Activated naive CD4-positive, alpha-beta T cell treated with anti-CD3 and anti-CD28 coated beads, Interleukin-2, amount 50 U/mL, for 72 hours (primary cell): ENCODE results near the gene HUNK. TPM values are rescaled to one million over a fixed set of nuclear protein-coding genes. Genes with fewer than 3 reads are reported as not detected.
A peak's percentile ranks its signal among the peaks of the same experiment; 100 is the strongest.

Source experiments
- ATAC-seq, 2 donors: fragments of 150-1000 bp; cut with Tn5 transposase; 2 replicates each; pipeline ENCODE4 v1.10.0; 2021; ENCODE audit warnings: mild to moderate bottlenecking in 2 of 2, moderate library complexity in 2 of 2
- DNase-seq, 2 donors: peaks; one replicate each; pipeline ENCODE4 v3.0.0; 2021 to 2022; ENCODE audit warnings: low spot score in 2 of 2
- H3K27ac Mint-ChIP-seq, 2 donors: one replicate each; pipeline ENCODE4 v1.8.0; 2022; ENCODE audit warnings: mild to moderate bottlenecking in 2 of 2, mixed read lengths in 2 of 2
- H3K36me3 Mint-ChIP-seq, 2 donors: one replicate each; pipeline ENCODE4 v1.8.0; 2022; ENCODE audit warnings: mixed read lengths in 2 of 2
- H3K9me3 Mint-ChIP-seq, 2 donors: one replicate each; pipeline ENCODE4 v1.8.0; 2022; ENCODE audit warnings: mixed read lengths in 2 of 2
- total RNA-seq, 2 donors: library from RNA; stranded (reverse); gene quantifications; one replicate each; pipeline ENCODE4 v1.2.3, GENCODE V29; 2022

HUNK gene
- total RNA-seq, 2 donors from 2014 or later = 0.23 TPM; not detected in 1

DNA sequence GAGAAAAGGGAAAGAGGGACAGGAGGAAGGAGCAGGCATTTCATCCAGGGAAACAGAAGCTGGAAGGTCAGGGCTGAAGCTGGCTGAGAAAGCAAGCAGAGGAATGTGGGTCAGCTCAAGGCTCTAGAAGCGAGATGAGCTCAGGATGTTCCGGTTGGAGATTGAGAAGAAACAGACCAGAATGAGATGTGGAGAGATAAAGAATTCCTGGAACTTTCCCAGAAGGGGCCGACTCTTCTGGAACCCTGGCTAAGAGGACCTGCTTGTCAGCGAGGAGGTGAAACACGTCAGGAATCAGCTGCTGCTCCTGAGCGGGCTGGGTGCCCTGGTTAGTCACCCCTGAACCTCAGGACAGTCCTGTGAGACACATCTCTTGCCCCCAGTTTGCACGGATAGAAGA, 75.9 kb downstream of the HUNK start:
- Mint-ChIP-seq H3K36me3 (no peaks in the 10 kb centered on the region), H3K9me3 (no peaks in the 10 kb centered on the region)

DNA sequence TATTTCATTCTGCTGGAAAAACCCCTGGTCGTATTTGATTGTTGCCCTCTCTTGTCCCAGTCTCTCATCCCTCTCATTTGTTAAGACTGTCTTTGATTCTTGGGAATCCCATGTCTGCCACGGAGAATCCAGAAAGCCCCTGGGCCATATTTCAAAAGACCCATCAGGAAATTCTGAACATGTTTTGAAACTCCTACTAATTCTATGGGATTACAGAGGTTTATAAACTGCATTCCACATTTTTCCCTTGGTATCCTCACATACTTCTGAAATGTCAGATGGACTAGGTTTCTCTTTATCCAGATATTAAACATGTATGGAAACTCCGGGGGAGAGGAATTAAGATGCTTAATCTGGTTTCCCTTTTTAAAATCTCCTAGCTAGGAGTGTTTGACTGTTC, 80.0 kb downstream of the HUNK start:
- Mint-ChIP-seq H3K9me3 (no peaks in the 10 kb centered on the region), H3K36me3 (no peaks in the 10 kb centered on the region), H3K27ac (no peak overlapping the region)
- DNase-seq = no peak
- no peak for ATAC-seq

More for the DNA sequence above, 75.9 kb downstream of the HUNK start:
- H3K27ac Mint-ChIP-seq = no peak overlapping the region
- DNase-seq (no peak), ATAC-seq (no peak)

DNA sequence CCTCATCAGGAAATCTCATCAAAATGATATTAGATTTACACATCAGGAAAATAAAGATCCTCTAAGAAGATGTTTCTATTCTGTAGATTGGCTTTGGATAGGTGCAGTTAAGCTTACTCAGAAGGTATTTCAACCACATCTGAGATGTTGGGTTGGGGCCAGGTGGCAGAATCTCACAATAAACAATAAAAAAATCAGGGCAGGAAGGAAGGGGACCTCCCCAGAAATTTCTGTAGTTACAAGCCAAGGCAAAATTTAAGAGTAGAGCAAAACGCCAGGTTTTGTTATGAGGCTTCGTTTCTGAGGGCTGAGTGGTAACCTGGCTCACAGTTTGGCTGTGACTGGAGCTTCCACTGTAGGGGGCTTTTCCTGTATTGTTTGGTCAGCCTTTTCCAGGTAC, 84.8 kb downstream of the HUNK start:
- no peak for DNase-seq
- H3K27ac Mint-ChIP-seq = no peak overlapping the region
- no peaks in the 10 kb centered on the region for H3K36me3 Mint-ChIP-seq
- ATAC-seq = peak in 1 of 2 donors; percentile 58
- H3K9me3 Mint-ChIP-seq = no peaks in the 10 kb centered on the region

DNA sequence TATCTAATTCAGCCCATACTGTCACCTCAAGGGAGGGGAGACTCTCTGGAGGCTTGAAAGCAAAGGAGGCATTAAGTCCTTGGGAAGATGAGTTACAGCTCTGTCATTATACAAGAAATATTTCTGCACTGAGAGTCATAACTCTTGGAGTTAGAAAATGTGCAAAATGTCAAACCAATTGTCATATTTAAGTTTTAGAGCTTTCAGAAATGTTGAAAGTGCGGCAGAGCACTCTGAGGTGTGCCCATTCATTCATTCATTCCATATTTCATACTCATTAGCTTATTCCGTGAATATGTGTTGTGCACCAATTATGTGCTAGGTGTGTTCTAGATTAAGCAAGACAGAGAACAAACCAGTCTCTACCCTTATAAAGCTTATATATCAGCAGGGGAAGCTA, 87.1 kb downstream of the HUNK start:
- Mint-ChIP-seq H3K27ac (no peak overlapping the region), H3K36me3 (no peaks in the 10 kb centered on the region), H3K9me3 (no peaks in the 10 kb centered on the region)
- no peak for ATAC-seq
- DNase-seq = no peak

DNA sequence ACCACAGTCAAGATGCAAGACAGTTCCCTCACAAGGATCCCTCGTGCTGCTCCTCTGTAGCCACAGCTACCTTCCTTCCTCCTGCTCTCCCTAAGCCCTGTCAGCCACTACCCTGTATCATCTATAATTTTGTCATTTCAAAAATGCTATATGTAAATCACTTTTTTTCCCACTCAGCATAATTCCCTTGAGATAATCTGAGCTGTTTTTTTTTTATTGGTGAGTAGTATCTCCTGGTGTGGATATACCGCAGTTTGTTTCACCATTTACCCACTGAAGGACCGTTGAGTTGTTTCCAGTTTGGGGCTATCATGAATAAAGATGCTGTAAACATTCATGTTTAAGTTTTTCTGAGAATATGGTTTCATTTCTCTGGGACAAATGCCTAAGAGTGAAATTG, 88.2 kb downstream of the HUNK start:
- H3K9me3 Mint-ChIP-seq = no peaks in the 10 kb centered on the region
- H3K36me3 Mint-ChIP-seq = no peaks in the 10 kb centered on the region
- H3K27ac Mint-ChIP-seq = no peak overlapping the region
- ATAC-seq (no peak), DNase-seq (no peak)

DNA sequence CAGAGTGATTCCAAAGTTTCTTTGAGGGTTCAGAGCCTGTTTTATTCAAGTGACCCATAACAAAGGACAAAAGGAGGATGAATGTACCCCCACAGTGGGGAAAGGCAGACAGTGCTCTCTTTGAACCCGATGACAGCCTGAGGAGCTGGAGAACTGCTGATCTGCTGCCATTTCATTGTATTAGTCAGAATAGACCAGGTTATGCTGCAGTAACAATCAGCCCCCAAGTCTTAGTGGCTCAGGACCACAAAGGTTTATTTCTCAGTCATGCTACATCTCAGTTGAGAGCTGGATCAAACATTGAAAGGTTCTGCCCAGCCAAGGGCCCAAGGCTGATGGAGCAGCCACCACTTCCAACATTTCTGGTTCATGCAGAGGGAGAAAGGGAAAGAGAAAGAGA, 88.9 kb downstream of the HUNK start:
- ATAC-seq (no peak), DNase-seq (no peak)
- Mint-ChIP-seq H3K27ac (no peak overlapping the region), H3K36me3 (no peaks in the 10 kb centered on the region), H3K9me3 (no peaks in the 10 kb centered on the region)

DNA sequence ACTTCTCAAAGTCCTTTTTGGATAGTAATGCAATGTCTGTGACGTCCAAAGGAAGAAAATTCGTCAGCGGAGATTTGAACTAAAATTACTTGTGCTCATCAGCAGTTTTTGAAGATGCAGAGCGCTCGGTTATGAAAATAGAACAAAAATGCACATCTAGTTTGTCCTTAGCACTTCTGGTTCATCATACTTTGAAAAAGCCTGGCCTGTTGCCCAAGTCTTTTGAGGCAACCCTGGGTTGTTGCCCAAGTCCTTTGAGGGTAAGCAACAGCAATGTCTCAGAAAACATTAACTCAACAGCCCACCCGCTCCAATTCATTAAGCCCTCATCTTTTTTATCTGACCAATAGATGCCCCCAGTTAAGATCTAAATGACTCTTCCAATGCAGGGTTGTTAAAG, 91.9 kb downstream of the HUNK start:
- Mint-ChIP-seq H3K36me3 (no peaks in the 10 kb centered on the region), H3K27ac (no peak overlapping the region), H3K9me3 (no peaks in the 10 kb centered on the region)

DNA sequence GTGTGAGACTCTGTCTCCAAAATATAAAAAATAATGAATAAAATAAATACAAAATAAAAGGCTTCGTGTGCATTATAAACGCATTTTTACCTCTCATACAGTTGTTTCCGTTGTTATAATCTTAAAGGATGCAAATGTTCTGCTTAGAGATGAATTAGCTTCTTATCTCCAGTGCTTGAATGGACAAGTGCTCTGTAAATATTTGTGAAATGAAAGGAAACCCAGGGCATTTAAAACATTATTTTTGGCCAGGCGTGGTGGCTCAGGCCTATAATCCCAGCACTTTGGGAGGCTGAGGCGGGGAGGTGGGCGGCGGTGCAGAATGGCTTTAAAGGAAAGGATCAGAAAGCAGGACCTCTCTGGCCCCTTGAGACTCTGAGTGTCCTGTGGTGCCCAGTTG, 94.5 kb downstream of the HUNK start:
- H3K36me3 Mint-ChIP-seq = no peaks in the 10 kb centered on the region
- ATAC-seq (no peak), DNase-seq (no peak)
- no peaks in the 10 kb centered on the region for H3K9me3 Mint-ChIP-seq
- H3K27ac Mint-ChIP-seq = no peak overlapping the region

More for the DNA sequence above, 91.9 kb downstream of the HUNK start:
- no peak for ATAC-seq
- no peak for DNase-seq

DNA sequence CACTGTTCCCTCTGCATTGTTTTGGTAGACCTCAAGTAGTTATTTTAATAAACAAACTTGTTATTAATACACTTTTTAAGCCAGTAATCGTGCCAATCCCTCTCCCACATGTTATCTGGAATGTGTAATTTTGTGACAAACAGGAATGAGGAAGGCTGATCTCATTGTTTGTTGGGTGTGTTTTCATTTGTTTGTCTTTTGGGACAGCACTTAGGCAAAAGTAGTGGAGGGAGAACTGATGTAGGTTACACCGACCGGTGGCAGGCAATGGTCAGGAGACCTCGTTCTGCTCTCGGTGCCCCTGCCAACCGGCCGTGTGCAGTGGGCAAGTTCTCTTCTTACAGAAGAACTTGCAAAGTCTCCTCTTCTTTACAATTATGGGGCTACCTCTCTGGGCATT, 99.8 kb downstream of the HUNK start:
- peaks cover 5 to 12% of the 10 kb centered on the region in 2 donors for H3K9me3 Mint-ChIP-seq
- DNase-seq (no peak), ATAC-seq (no peak)
- no peak overlapping the region for H3K27ac Mint-ChIP-seq
- H3K36me3 Mint-ChIP-seq = peaks cover 6 to 8% of the 10 kb centered on the region in 2 donors

DNA sequence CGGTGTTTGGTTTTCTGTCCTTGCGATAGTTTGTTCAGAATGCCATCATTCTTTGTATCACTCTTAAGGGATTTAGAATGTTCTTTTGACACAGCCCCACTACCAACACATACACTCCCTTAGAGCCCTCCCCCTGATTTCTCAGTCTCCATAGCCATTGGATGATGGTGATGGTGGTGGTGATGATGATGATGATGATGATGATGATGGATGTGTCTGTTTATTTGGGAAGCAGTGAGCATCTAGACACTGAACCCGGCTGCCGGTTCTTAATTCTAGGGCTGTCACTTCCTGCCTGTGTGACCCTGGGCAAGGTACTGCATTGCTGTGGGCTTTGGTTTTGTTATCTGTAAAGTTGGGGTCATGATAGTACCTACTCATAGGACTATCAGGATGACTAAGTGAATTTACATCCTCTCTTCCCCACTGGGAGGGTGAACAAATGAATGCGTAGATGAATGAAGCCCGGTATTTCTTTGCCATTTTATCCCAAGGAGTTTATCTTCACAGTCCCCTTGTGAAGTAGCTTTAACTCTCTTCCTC, 100.7 kb downstream of the HUNK start:
- DNase-seq (no peak), ATAC-seq (no peak)
- H3K27ac Mint-ChIP-seq = no peak overlapping the region
- peaks cover 5 to 12% of the 10 kb centered on the region in 2 donors for H3K9me3 Mint-ChIP-seq
- peaks cover 6 to 8% of the 10 kb centered on the region in 2 donors for H3K36me3 Mint-ChIP-seq

DNA sequence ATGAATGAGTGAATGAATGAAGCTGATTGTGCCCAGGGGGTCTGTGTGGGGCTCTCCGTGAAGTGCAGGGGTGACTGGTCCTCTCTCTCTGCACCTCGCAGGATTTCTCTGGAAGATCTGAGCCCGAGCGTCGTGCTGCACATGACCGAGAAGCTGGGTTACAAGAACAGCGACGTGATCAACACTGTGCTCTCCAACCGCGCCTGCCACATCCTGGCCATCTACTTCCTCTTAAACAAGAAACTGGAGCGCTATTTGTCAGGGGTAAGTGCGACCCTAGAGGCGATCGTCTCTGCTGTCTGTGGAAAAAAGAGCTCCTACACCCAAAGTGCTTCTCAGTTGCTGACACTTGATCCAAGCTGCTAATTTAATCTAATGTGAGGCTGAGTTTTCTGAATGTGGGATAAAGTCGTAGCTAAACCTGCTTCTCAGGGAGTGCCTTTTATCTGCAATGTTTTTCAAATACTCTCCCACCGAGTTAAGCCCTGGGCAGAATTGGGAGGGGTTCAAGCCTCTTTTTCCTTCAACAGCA, 101.7 kb downstream of the HUNK start:
- DNase-seq = peak in 1 of 2 donors; percentile 7
- H3K36me3 Mint-ChIP-seq = peaks cover 6 to 8% of the 10 kb centered on the region in 2 donors
- no peak overlapping the region for H3K27ac Mint-ChIP-seq
- peak; percentile 13 to 66 for ATAC-seq
- peaks cover 5 to 12% of the 10 kb centered on the region in 2 donors for H3K9me3 Mint-ChIP-seq

DNA sequence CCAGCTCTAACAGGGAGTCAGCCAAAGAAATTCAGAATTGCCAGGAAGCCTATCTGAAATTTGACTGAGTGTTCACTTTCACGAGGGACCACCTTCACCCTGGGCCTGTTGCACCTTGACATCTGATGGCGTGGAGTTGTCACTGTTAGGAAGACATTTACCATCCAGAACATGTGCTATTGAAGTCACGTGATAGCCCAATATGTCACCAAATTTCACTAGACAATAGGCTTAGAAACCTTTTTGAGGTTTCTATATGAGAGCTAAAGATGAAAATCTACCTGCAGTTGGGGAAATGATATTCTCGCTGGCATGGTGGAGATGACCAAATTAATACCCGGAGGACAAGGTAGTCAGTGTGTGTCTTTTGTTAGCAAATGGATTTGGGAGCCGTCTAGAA, 102.7 kb downstream of the HUNK start:
- DNase-seq (no peak), ATAC-seq (no peak)
- peaks cover 6 to 8% of the 10 kb centered on the region in 2 donors for H3K36me3 Mint-ChIP-seq
- peaks cover 5 to 12% of the 10 kb centered on the region in 2 donors for H3K9me3 Mint-ChIP-seq
- no peak overlapping the region for H3K27ac Mint-ChIP-seq

DNA sequence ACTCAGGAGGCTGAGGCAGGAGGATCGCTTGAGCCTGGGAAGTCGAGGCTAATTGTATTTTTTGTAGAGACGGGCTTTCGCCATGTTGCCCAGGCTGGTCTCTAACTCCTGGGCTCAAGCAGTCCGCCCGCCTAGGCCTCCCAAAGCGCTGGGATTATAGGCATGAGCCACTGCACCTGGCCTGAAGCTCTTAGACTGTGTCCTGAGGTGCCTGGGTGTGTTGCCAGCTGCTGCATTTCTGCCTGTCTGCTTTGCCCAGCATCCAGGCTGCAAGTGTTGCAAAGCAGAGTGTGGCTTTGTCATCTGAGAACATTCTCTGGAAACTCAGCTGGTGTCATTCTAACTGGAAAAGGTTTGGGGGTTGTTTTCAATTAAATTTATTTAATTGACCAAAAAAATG, 105.0 kb downstream of the HUNK start:
- peaks cover 8 to 10% of the 10 kb centered on the region in 2 donors for H3K36me3 Mint-ChIP-seq
- DNase-seq (no peak), ATAC-seq (no peak)
- H3K9me3 Mint-ChIP-seq = peaks cover 10 to 12% of the 10 kb centered on the region in 2 donors
- H3K27ac Mint-ChIP-seq = no peak overlapping the region

DNA sequence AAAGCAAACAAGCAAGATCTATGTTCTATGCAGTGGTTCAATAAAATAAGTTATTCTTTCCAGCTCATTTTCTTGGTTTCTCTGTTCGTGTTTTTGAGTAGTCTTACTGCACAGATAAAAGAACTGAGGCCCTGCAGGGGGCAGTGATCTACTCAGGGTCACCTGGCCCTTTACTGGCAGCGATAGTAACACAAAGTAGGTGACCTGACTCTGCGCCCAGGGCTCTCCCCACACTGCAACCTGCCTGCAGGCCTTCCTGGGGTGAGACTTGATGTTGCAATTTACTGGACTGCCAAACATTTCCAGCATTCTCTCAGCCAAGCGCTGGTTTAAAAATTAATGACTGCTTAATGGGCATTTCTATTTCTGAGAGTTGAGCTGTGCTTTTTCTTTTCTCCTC, 110.3 kb downstream of the HUNK start:
- Mint-ChIP-seq H3K36me3 (peaks cover 0 to 4% of the 10 kb centered on the region in 2 donors), H3K27ac (no peak overlapping the region), H3K9me3 (peaks cover 0 to 5% of the 10 kb centered on the region in 2 donors)
- ATAC-seq (no peak), DNase-seq (no peak)

DNA sequence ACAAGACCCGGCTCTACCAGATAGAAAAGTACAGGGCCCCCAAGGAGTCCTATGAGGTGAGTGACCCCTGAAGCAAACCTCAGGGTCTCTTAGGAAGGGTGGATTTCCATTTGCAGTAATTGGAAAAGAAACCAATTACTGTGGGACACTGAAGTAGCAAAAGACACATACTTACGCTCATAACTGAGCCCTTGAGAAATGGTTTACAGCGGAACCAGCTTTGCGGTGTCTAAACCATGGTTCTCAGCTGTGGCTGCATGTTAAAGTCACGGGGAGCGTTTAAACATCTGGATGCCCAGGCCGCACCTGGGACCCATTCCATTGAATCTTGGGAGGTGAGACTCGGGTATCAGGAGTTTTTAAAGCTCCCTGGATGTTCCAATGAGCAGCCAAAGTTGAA, 110.7 kb downstream of the HUNK start:
- H3K36me3 Mint-ChIP-seq = peaks cover 0 to 4% of the 10 kb centered on the region in 2 donors
- H3K9me3 Mint-ChIP-seq = peaks cover 0 to 5% of the 10 kb centered on the region in 2 donors
- ATAC-seq = no peak
- H3K27ac Mint-ChIP-seq = no peak overlapping the region
- DNase-seq = no peak

DNA sequence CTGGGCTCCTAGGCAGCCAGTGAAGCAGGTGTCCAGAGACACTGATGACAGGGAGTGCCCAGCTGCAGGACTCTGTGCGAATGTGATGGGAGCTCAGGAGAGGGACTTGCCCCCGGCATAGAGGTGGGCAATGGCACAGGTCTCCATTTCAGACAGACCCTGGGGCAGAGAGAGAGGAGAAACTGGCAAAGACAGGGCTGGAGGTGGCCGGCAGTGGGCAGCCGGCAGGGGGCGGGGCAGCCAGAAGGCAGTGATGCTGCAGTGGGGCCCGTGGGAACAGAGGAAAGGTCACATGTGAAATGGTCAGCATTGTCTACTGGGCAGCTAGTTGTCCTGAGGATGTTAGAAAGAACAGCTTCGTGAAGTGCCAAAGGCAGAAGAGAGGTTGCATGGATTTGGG, 112.6 kb downstream of the HUNK start:
- DNase-seq = no peak
- H3K27ac Mint-ChIP-seq = no peak overlapping the region
- H3K36me3 Mint-ChIP-seq = peaks cover 0 to 4% of the 10 kb centered on the region in 2 donors
- H3K9me3 Mint-ChIP-seq = peaks cover 0 to 5% of the 10 kb centered on the region in 2 donors
- ATAC-seq = no peak

DNA sequence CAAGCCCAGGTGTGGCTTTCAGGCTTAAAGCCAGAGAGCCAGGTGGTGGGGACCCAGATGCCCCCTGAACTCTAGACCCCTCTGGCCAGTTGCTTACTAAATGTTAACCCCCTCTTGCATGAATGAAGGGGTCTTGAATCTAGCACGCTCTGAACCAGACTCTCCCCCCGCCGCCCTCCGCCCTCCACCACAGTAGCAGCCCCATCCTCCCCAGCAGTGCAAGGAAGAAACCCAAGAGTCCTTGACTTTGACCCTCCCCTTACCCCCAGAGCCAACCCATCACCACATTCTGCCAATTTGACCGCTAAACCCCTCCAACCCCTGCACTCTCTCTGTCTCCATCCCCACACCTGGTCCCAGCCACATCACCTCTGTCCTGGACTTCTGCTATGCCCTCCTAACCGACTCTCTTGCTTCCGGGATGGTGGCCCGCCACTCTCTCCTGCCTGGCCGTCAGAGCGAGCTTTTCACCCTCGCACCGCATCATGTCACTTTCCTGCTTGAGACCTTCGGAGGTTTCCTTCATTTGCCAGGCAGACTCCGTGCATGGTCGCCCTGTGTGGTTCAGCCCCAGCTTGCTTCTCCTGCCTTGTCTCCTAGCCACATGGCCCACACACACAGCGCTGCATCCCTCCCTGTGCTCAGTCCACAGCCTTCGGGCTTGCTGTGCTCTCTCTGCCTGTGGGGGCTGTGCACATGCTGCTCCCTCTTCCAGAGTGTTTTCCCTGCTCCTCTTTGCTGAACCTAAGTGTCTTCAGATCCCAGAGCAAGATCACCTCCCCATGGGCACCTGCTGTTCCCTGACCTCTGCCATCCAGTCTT, 113.4 kb downstream of the HUNK start:
- Mint-ChIP-seq H3K36me3 (peaks cover 0 to 1% of the 10 kb centered on the region in 2 donors), H3K9me3 (peaks cover 0 to under 1% of the 10 kb centered on the region in 2 donors), H3K27ac (no peak overlapping the region)
- DNase-seq = no peak
- no peak for ATAC-seq

DNA sequence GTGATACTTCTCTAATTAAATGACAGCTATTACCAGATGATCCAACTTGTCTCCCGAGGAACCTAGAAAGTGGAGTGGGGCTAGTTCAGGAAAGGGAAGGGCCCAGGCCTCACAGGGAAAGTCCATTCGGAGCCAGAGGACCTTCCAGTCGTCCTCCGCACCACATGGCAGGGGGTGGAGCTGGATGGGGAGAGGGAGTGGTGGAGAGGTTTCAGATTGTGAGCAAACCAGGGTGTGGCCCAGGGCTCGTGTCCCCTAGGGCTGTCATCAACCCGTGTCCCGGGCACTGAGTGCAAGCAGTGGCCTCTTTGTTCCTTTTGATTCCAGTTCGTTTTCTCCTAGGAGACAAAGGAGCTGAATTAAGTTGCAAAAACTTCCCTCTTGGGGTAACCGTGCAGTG, 114.9 kb downstream of the HUNK start:
- no peaks in the 10 kb centered on the region for H3K36me3 Mint-ChIP-seq
- no peak for DNase-seq
- H3K27ac Mint-ChIP-seq = no peak overlapping the region
- H3K9me3 Mint-ChIP-seq = no peaks in the 10 kb centered on the region
- ATAC-seq = no peak
